Upper lobe of left lung (tissue), 6 donors: ENCODE results near the gene PICALM. TPM values are rescaled to one million over a fixed set of nuclear protein-coding genes. Genes with fewer than 3 reads are reported as not detected.

Experiments
- ATAC-seq, 2 donors: fragments of 200-7000 bp; cut with Tn5 transposase; one replicate each; pipeline ENCODE4 v1.9.1; 2022; ENCODE audit warnings: mild to moderate bottlenecking in 2 of 2, moderate library complexity in 2 of 2; ENCODE audit not compliant: low FRiP score in 2 of 2
- DNase-seq, 2 donors: peaks; one replicate each; pipeline ENCODE4 v3.0.0-alpha.2; 2019 to 2020
- H3K27ac ChIP-seq, 4 donors: fragments of 200-600 bp; sonication (generic); one replicate each; pipeline ENCODE4 v1.5.1; 2016 to 2019
- H3K27me3 ChIP-seq, 4 donors: fragments of 200-600 bp; sonication (generic); one replicate each; pipeline ENCODE4 v1.5.1; 2017 to 2019
- H3K36me3 ChIP-seq, 4 donors: fragments of 200-600 bp; sonication (generic); one replicate each; pipeline ENCODE4 v1.5.1; 2016 to 2019
- H3K4me1 ChIP-seq, 4 donors: fragments of 200-600 bp; sonication (generic); one replicate each; pipeline ENCODE4 v1.5.1; 2018 to 2019
- H3K4me3 ChIP-seq, 4 donors: fragments of 200-600 bp; sonication (generic); one replicate each; pipeline ENCODE4 v1.5.1; 2017 to 2019; ENCODE audit warnings: mild to moderate bottlenecking in 2 of 4, moderate library complexity in 1 of 4
- H3K9me3 ChIP-seq, 4 donors: fragments of 200-600 bp; sonication (generic); one replicate each; pipeline ENCODE4 v1.5.1; 2018 to 2019
- CTCF ChIP-seq, 6 experiments: fragments of 450-650 bp in 4 of 6; fragments of 200-600 bp in 2 of 6; sonication (generic) in 2 of 6; IDR thresholded peaks; one replicate each; pipeline ENCODE4 v1.5.1; 2016 to 2019; ENCODE audit warnings: antibody characterized with exemption in 6 of 6
- EP300 ChIP-seq, 4 donors: sonication (generic); formaldehyde crosslinking; IDR thresholded peaks; one replicate each; pipeline ENCODE4 v1.5.1; 2017; ENCODE audit warnings: antibody characterized with exemption in 4 of 4, control low read depth in 2 of 4
- POLR2A ChIP-seq, 4 donors: fragments of 450-650 bp; IDR thresholded peaks; one replicate each; pipeline ENCODE4 v1.5.1; 2016 to 2017; ENCODE audit warnings: antibody characterized with exemption in 4 of 4, mild to moderate bottlenecking in 2 of 4
- POLR2AphosphoS5 ChIP-seq, 2 donors: sonication (generic); formaldehyde crosslinking; IDR thresholded peaks; one replicate each; pipeline ENCODE4 v1.5.1; 2017; ENCODE audit warnings: antibody characterized with exemption in 2 of 2
- WGBS, 2 donors: methylation state at CpG; one replicate each; pipeline ENCODE4 v1.1.5; 2017 to 2018; 5-methylcytosine and 5-hydroxymethylcytosine counted together
- total RNA-seq, 6 donors: library from RNA; depleted of rRNA in 4 of 6; stranded (reverse); fragments of >200 nt in 4 of 6; gene quantifications; one replicate each; pipeline versions ENCODE4 v1.1.0 to v1.2.1, GENCODE V29; 2016 to 2021
- donor health status: DM: no; HTN: no; CAD: no; lungs with moderate emphysema.
- donor health status: DM: no; HTN: yes; CAD: no; lungs with severe emphysema.

PICALM gene
- total RNA-seq, 6 donors from 2014 or later, result 144 to 294 (median 198) TPM

DNA sequence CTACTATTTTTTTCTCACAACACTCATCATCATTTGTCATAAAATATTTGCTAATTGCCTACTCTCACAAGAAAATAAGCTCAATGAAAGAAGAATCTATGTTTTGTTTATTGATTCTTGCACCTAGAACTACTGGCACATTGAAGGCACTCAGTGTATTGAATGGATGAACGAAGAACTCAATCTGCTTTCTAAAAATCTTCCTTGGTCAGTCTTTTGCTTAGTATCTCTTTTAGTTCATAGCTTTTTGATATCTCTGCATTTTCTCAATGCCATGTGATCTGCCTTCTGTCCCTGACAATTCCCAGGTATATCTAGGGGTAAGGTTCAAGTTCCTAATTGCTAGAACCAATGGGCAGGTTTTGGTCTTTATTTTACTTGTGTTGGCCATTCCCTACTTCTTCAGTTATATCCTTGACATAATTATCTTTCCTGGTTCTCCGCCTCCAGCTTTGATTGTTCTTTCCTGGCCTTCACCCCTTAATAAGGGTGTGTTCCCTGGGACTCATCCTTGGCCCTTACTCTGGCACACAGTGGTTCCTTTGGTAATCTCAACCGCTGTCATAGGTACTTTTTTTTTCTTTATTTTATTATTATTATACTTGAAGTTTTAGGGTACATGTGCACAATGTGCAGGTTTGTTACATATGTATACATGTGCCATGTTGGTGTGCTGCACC lies 117.3 kb downstream of the PICALM start:
- TF ChIP-seq POLR2A (IDR thresholded peaks at IDR 0.05) (no peak), POLR2AphosphoS5 (IDR thresholded peaks at IDR 0.05) (no peak), CTCF (IDR thresholded peaks at IDR 0.05) (no peak), EP300 (IDR thresholded peaks at IDR 0.05) (no peak)
- ATAC-seq (no peak), DNase-seq (no peak)
- Histone ChIP-seq H3K27me3 (no peaks in the 10 kb centered on the region), H3K4me3 (no peak overlapping the region), H3K27ac (no peak overlapping the region), H3K4me1 (peaks cover 22 to 43% (median 29%) of the 10 kb centered on the region in 4 donors), H3K9me3 (no peaks in the 10 kb centered on the region), H3K36me3 (peaks cover 9 to 21% (median 11%) of the 10 kb centered on the region in 4 donors)
- 94 to 97% methylated on average over 3 of the region's 3 CpGs for WGBS, 2 donors

DNA sequence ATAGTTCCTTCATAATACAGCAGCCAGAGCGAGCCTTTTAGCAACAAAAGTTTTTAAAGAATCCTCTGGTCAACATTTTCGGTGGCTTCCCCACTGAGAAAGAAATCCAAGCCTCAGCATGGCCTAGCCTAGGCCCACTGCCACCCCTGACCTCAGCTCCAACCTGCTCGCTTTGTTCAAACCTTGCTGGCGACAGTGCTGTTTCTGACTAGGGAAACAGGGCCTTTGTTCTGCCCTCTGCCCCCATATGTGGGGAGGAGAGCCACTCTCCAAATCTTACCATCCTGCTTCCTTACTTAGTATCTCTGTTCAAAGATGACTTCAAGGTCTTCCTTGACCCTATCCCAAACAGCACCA lies 117.9 kb downstream of the PICALM start:
- Histone ChIP-seq H3K27ac (no peak overlapping the region), H3K4me3 (no peak overlapping the region), H3K36me3 (peaks cover 6 to 16% (median 8%) of the 10 kb centered on the region in 4 donors), H3K27me3 (no peaks in the 10 kb centered on the region), H3K9me3 (no peaks in the 10 kb centered on the region), H3K4me1 (peaks cover 27 to 39% (median 32%) of the 10 kb centered on the region in 4 donors)
- no peak for DNase-seq
- ATAC-seq, result no peak
- TF ChIP-seq POLR2AphosphoS5 (IDR thresholded peaks at IDR 0.05), result no peak
- no peak for TF ChIP-seq CTCF (IDR thresholded peaks at IDR 0.05)
- no peak for TF ChIP-seq POLR2A (IDR thresholded peaks at IDR 0.05)
- no peak for TF ChIP-seq EP300 (IDR thresholded peaks at IDR 0.05)
- 96% methylated on average over 4 of the region's 4 CpGs for WGBS, 2 donors

GRCh38 chr11:85950317-85951048 lies 118.4 kb downstream of the PICALM start:
- TF ChIP-seq EP300 (IDR thresholded peaks at IDR 0.05), result no peak
- TF ChIP-seq POLR2AphosphoS5 (IDR thresholded peaks at IDR 0.05), result peak in 1 of 2 donors; percentile 7
- TF ChIP-seq CTCF (IDR thresholded peaks at IDR 0.05), result no peak

DNA sequence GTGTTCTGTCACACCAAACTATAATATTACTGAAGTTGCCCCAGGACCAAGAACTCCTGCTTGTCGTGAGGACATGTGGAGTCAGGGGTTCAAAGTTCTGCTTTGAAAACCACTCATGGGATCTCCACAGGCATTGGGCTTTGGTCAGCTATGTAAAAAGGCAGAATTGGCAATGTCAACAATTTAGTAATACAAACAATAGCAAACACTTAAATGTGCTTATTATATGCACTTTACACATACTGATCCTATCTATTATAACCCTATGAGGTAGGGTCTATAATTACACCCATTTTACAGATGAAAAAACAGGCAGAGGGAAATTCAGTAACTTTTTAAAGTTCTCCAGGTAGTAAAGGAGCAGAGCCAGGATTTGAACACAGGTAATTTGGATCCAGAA lies 119.1 kb downstream of the PICALM start:
- no peak overlapping the region for H3K27ac ChIP-seq
- WGBS, 2 donors, result 71 to 94% methylated on average over 1 of the region's 1 CpG
- no peak overlapping the region for H3K4me3 ChIP-seq
- H3K9me3 ChIP-seq, result no peaks in the 10 kb centered on the region
- TF ChIP-seq POLR2A (IDR thresholded peaks at IDR 0.05) (no peak), POLR2AphosphoS5 (IDR thresholded peaks at IDR 0.05) (no peak), EP300 (IDR thresholded peaks at IDR 0.05) (no peak), CTCF (IDR thresholded peaks at IDR 0.05) (no peak)
- no peaks in the 10 kb centered on the region for H3K27me3 ChIP-seq
- H3K4me1 ChIP-seq, result peaks cover 31 to 40% (median 36%) of the 10 kb centered on the region in 4 donors
- peaks cover 0 to 6% (median 2%) of the 10 kb centered on the region in 4 donors for H3K36me3 ChIP-seq
- DNase-seq (no peak), ATAC-seq (no peak)

More at GRCh38 chr11:85950317-85951048, 118.4 kb downstream of the PICALM start:
- 96 to 98% methylated on average over 8 of the region's 8 CpGs for WGBS, 2 donors
- H3K36me3 ChIP-seq, result peaks cover under 1 to 10% (median 5%) of the 10 kb centered on the region in 4 donors
- H3K27me3 ChIP-seq, result no peaks in the 10 kb centered on the region
- H3K4me3 ChIP-seq, result no peak overlapping the region
- H3K9me3 ChIP-seq, result no peaks in the 10 kb centered on the region
- no peak overlapping the region for H3K27ac ChIP-seq
- no peak for ATAC-seq
- H3K4me1 ChIP-seq, result peaks cover 31 to 39% (median 36%) of the 10 kb centered on the region in 4 donors
- DNase-seq, result no peak
